GM18498 (cell line): ENCODE measurements around the gene GPNMB.
"Not testable (repeated sequence)": the region's sequence is repeated elsewhere in the genome, so short reads cannot be mapped to it uniquely, and the experiment has no call there.

ENCODE experiments used
- ATAC-seq: cut with Tn5 transposase; IDR thresholded peaks from one replicate; pipeline ENCODE4 v1.9.1; 2021; ENCODE audit warnings: mild to moderate bottlenecking, moderate library complexity; ENCODE audit not compliant: unreplicated experiment

The GPNMB gene

DNA sequence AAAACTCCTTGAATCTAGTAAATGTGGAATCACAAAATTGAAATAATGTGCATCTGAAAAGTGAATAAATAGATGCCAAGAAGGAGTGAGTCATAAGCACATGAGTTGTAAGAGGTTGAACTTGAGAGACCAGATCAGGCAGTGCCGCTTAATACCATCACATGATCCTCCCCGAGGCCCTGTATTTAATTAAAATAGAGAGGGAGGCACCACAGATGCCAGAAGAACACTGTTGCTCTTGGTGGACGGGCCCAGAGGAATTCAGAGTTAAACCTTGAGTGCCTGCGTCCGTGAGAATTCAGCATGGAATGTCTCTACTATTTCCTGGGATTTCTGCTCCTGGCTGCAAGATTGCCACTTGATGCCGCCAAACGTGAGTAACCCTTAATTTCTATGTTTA is at the start of gene GPNMB:
TSS of gene GPNMB (plus strand) at position 221 of the 400 bp plus-strand sequence. CDS start at position 304, 83 bp downstream.
- ATAC-seq: no peak

DNA sequence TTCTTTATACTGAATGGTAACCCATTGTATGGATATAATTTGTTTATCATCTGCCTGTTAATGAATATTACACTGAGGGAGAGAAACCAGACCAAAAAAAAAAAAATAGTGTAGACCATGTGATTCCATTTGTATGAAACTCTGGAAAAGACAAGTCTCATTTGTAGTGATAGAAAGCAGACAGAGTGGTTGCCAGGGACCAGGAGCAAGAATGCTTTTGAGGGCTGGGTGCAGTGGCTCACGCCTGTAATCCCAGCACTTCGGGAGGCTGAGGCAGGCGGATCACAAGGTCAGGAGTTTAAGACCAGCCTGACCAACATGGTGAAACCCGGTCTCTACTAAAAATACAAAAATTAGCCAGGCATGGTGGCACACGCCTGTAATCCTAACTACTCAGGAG is 48.8 kb upstream of the GPNMB start:
- not testable (repeated sequence) for ATAC-seq

DNA sequence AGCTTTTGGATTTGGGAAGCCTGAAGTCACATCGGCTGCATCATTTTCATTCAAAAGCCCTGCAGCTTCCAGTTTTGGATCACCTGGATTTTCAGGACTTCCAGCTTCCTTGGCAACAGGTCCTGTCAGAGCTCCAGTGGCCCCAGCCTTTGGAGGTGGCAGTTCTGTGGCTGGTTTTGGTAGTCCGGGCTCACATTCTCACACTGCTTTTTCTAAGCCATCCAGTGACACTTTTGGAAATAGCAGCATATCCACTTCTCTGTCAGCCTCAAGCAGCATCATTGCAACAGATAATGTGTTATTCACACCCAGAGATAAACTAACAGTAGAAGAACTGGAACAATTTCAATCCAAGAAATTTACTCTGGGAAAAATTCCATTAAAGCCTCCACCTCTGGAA is 46.2 kb upstream of the GPNMB start:
- ATAC-seq: no peak

DNA sequence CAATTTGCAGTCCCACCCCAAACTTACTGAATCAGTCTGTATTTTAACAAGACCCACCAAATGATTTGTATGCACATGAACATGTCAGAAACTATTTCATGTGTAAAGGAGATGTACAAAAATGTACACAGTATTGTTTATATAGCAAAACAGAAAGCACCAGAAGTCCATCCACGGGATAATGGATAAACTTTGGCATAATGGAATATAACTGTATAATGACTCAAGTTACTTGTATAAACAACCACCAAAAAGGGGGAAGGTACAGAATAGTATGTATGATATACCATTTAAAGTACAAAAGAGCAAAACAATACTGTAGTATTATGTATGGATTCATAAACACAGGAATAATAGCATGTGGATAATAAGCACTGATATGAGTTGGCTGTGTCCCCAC is 42.3 kb upstream of the GPNMB start:
- ATAC-seq: no peak

DNA sequence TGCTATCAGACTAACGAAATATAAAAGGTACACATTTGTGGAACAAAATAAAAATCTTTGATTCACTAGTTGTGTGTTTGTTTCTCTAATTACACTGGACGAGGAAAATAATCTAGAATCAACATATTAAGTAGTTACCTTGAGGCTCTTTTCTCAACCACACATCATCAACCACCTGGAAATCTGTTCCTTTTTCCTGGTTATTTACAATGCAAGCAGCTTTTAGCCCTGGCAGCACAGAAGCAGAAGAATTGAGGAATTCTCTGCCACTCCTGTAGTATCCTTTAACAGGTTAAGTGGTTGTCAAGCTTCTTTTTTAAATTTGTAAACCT is 41.0 kb upstream of the GPNMB start:
- no peak for ATAC-seq

DNA sequence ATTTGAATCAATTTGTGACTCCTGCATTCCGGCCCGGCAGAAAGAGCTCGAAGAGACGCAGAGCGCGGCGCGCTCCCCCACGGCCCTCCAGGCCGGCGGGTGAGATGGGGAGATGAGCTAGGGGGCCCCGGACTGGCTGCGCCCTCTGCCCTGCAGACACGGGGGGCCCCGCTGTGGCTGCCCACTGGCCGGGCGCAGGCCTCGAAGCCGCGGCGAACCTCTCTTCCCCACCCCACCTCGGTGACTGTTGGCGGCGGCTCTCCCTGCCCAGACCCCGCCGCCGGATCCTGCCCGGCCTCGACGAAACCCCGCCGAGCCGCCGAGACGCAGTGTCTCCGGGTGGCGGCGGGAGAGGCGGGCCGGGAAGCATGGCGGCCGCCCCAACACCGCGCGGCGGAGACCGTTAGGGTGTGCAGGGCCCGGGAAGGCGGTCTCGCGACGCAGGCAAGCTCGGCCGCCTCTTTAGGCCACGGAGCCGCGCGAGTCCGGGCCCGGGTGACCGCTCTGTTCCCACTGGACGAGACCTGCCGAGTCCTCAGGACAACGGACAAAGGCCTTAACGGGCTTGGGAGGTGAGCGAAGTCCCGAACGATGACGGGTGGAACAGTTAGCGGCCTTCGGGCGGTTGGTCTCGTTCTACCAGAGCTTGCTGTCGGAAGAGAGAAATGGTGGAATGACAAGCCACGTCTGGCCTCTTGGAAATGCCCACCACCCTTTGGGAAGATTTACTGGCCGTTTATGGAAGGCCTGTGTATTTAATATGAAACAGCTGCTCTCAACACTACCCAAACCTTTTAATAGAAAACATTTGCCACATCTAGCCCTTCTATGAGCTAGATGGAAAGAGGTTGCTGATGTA is 40.4 kb upstream of the GPNMB start:
- no peak for ATAC-seq

DNA sequence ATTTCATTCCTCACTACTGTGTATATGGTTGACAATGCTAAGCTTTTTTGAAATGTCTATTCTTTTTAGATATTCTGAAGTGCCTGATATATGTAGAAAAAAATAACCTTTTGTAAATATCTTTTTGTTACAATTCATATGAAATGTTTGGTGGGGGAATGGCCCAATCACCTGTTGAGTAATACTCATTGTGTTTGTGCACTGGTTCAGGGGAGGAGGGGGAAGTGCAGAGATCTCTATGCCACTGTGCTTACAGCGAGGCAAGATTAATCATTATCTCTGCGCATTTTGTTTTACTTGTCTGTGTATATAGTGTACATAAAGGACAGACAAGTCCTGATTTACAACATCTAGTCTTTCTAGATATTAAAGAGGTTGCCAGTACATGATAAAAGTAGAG is 39.6 kb upstream of the GPNMB start:
- ATAC-seq: no peak

DNA sequence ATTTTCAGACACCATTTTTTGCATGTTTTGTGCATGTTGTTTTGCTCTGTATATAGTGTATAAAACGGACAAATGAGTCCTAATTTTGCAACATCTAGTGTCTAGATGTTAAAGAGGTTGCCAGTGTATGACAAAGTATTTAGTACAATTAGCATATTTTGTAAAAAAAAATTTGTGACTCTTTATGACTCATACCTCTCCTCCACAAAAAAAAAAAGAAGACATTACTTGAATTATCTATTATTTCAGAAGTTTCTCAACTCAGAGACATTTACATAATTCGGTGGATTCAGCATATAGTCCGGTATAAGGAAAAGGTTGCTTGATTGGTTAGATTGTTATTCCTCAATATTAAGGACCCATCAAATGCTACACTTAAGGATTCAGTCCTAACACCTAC is 38.7 kb upstream of the GPNMB start:
- ATAC-seq: no peak

DNA sequence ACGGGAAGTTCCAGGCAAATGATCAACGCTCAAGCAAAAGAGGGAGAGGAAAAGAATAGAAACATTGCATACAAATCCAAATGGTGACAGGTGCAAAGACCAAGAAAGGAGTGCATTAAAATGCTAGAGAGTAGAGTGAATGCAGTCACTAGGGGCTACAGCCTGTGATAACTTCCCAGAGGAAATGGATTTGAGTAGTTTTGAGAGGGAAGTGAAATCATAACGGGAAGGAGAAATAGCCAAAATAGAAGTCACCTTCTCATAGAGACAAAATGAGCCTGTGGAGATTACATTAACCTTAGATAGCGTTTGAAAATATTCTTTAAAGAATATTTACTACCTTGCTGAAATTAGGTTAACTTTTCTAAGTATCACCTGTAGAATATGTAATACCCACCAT is 38.3 kb upstream of the GPNMB start:
- ATAC-seq: no peak

DNA sequence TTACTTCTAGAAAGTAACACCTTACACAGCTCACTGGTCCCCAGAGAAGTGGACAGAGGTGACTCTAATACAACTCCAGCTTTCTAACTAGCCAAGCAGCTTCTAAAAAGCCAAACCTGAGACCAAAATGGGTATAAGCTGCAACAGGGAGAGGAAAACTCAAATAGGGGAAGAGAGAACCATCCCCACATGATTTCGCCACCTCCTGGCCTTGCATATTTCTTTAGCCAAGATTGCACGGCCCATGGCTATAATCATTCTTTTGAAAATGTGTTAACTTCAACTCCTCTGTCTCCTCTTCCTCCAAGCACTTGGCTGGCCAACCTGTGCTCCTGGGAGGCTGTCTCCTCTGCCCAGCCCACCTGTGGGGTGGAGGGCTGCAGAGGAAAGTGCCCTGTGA is 36.1 kb upstream of the GPNMB start:
- ATAC-seq: no peak

DNA sequence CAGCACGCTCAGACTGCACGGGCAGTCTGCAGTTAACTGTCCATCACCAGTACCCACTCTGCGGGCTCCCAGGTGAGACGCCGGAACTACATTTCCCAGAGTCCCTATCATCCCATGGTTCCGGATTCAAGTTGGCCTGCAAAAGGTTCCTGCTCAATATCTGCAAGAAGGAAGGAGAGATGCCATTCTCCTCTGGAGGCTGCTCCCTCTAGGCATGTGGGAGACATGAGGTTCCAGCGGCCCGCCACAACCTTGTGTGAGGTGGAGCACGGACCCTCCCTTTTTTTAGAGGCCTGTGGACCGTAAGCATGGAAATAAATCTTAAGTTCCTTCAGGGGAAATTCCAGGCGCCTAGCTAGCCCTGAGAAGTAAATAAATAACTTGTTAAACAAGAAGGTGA is 35.0 kb upstream of the GPNMB start:
- no peak for ATAC-seq

DNA sequence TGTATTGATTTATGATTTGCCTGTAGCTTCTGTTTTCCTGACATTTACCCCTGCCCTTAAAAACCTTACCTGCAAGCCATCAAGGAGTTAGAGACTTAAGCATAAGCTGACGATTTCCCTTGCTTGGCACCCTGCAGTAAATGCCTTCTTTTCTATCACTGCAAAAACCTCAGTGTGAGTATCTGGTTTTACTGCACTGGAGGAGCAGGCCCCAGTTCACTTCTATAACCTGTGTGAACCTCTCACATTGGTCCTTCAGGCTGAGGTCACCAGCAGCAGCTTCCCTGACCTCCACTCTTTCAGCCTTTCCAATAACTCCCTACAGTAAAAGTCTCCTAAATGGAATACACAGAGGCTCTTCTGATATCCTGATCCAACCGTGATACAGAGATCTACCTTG is 34.2 kb upstream of the GPNMB start:
- no peak for ATAC-seq

DNA sequence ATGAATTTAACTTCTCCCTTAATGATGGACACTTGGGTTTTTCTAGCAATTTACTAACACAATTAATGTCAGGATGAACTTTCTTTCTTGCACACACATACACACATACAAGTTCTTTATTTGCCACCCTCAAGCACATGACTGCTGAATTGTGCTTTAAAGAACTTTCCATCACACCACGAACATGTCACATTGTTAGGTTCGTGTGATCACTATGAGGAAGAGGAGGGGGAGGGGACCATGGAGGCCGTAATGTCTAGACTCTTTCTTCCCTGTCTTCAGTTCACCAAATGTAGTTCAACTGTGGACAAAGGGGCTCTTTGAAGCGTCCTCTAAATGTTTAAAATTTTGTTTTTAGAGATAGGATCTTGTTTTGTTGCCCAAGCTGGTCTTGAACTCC is 33.7 kb upstream of the GPNMB start:
- no peak for ATAC-seq

DNA sequence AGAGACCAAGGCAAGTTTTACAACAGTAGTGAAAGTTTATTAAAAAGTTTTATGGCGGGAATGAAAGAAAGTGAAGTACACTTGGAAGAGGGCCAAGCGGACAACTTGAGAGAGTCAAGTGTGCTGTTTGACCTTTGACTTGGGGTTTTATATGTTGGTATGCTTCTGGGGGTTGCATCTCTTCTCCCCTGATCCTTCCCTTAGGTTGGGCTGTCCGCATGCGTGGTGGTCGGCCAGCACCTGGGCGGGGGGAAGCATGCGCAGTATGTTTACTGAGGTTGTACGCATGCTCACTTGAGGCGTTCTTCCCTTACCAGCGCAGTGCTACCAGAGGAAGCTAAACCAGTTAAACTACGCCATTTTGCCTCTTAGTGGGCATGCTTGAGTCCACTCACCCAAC is 32.8 kb upstream of the GPNMB start:
- ATAC-seq: no peak

DNA sequence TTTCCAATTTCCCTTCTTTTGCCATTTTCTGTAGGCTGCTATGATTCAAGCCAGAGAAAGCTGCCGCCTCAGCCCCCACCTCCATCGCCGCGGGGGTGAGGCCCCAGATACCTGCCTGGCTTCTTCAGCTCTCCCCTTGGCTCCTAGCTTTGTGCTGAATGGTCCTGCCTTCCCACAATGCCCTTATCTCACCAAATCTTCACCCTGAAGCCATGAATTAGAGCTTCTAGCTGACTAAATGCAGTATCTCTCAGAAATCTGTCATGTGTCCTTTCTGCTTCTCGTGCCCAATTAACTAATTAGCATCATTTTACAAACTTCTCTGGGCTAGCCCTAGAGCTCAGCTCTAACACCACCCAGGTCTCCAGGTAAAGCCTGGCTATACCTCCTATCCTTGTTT is 32.2 kb upstream of the GPNMB start:
- ATAC-seq: no peak

DNA sequence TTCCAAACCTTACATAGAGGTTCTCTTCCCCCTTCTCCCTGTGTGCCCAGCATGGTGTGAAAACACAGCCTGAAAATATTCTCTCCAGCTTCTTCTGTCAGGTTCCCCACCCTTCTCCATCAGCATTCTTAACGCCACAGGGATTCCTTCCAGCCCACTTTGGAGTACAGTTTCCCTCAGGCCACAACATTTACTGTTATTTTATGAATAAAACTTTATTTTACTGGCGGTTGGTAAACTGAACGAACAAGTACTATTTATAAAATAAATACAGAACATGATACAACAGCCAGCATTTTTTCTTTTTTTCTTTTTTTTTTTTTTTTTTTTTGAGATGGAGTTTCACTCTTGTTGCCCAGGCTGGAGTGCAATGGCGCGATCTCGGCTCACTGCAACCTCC is 31.6 kb upstream of the GPNMB start:
- no peak for ATAC-seq

DNA sequence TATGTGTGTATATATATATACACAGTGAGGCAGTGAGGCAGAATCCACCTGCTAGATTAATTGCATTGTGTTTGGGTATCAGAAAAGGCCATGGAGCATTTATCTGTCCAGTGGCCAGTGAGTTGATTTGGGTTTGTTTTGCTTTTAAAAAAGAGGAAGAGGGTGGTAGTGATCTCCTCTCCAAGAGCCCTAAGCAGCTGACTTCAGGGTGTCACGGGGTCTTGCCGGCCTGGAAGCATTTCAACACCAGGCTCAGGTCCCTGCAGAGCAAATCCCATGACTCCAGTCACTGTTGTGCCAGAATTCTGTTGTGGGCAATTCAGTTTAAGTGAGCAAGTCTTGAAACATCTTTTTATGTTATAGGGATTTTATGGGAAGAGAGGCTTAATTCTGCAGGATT is 30.6 kb upstream of the GPNMB start:
- ATAC-seq: no peak

DNA sequence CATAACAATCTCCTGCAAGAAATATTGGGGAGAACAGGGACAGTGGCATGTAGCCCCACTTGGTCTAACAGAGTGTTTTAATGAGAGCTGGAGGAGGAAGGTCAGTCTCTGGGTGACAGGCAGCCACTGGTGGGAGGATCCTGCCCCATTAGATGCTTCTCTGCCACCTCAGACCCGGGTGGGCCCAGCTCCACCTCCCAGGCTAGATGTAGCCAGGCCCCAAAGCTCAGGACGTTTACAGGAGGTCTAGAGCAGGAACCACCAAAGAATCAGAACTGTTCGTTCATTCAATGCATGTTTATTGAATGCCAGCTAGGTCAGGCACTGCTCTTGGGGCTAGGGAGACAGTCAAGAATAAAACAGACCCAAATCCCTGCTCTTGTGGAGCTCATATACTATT is 28.4 kb upstream of the GPNMB start:
- no peak for ATAC-seq

DNA sequence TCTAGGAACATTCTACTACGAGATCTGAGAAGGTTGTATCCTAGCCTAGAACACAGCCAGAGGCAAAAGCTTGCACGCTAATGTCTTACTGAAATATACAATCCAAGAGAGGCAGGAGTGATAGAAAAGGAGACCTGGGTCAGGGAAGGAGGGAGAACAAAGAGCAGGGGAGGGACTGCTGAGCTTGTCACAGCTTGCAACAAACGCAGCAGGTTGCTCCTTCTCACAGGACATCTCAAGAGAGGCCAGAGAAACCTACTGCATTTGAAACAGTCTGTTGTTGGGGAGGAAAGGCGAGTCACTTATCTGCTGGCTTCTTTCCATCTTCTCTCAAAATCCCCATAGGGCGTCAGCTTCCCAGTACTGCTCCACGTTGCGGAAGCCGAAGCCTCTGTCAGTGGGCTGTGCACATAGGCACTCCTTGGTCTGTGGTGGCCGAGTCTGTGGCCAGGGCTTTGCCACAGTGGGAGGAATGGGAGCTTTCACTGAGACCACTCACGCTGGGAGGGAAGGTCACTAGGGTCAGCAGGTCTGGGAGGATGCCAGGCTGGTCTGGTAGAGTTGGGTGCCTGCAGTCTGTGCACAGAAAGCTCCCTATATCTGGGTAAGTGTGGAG is 25.8 kb upstream of the GPNMB start:
- no peak for ATAC-seq

DNA sequence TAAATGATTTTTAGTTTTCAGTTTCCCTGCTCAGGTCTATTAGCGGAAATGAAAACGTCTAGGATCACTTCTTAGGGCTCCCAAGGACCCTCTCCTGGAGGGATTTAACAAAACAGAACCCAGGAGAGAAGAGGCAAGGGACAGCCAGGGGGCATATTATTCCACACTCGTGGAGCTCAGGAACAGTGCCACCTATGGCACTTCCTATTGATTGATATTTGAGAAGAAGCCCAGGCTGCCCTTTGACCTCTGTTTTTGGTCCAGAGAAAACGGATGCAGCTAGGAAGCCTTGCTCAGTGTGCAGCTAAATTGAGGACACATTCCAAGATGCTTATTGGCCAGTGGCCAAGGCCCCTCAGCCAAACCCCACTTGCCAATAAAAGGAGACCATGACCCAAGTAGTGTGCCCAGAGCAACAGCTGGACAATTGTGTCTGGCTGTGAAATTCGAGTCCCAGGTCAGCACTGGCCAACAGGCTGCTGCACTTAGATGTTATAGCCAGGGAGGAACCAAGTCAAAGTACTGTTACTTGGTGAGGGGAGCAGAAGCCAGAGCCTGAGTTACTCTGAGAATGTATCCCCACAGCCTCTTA is 24.0 kb upstream of the GPNMB start:
- no peak for ATAC-seq

DNA sequence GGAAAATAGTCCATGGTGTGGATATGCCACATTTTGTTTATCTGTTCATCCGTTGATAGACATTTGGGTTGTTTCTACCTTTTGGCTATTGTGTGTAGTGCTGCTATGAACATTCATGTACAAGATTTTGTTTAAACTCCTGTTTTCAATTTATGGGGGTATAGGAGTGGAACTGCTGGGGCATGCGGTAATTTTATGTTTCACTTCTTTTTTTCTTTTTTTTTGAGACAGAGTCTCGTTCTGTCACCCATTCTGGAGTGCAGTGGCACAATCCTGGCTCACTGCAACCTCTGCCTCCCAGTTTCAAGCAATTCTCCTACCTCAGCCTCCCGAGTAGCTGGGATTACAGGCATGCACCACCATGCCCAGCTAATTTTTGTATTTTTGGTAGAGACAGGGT is 22.2 kb upstream of the GPNMB start:
- not testable (repeated sequence) for ATAC-seq

DNA sequence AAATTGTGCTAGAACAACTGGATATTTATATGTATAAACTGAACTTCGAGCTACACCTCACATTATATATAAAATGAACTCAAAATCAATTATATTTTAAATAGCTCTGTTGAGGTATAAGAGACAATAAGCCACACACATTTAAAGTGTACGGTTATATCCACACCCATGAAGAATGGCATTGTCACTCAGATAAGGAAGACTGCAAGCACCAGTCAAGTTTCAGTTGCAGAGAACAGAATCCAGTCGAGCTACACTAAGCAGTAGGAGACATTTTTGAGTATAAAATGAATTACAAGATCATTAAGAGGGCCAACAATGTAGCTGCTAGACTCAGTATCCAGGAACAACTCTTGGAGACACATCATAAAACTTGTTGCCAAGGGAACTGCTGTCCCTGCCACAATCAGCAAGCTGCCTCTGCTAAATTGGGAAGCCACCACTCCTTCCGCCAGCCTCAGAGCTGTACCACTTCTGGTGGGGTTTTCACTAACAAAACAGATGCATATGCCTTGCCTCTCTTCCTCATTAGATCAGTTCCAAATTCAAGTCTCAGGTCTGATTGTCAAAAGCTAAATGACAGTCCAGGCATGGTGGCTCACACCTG is 19.6 kb upstream of the GPNMB start:
- ATAC-seq: no peak
